Right lobe of liver (tissue), 4 donors: ENCODE data around the gene CDX2.

Experiments used
- POLR2A ChIP-seq: fragments of 450-650 bp; IDR thresholded peaks from one replicate; pipeline ENCODE4 v1.6.1; 2017; ENCODE audit warnings: antibody characterized with exemption, mild to moderate bottlenecking
- TF ChIP-seq, protein P1 (sequence below), 4 donors: fragments of 200-600 bp in 3 of 4; fragments of 450-650 bp in 1 of 4; IDR thresholded peaks; one replicate each; pipeline versions ENCODE4 v1.5.1 to v1.8.0; 2016 to 2022; ENCODE audit warnings: antibody characterized with exemption in 4 of 4, mild to moderate bottlenecking in 2 of 4
- donor health status: DM: no; HTN: no; CAD: no.
- donor health status: DM: no; HTN: no; CAD: no.
- donor health status: DM: no; HTN: yes; CAD: no.

DNA sequence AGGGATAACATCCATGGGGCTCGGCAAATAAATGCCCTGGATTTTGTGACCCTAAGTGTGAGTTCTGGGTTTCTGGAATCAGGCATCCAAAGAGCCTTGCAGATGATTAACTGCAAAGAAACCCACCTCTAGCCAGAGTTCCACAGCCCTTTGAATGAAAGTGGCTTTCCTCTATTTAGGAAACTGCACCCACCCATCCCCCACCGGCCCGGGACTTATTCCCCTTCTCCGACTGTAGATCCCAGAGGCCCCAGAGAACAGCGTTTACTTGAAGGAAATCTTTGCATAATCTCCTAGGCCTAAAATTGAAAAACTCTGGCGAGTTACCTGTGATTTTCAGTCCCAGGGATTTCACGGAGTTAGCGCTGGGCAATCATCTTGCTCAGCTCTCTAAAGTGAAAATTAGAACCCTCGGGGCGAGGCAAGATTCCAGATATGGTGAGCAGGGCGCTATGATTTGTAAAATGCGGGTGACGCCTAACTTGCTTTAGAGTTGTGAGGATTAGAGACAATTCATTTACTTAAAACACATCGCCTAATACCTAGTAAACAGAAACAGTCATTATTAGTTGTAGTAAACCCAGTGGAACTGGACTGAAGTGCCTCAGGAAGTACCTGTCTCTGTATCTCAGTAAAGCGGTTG is 10.0 kb upstream of the CDX2 start:
- TF ChIP-seq, protein P1, sequence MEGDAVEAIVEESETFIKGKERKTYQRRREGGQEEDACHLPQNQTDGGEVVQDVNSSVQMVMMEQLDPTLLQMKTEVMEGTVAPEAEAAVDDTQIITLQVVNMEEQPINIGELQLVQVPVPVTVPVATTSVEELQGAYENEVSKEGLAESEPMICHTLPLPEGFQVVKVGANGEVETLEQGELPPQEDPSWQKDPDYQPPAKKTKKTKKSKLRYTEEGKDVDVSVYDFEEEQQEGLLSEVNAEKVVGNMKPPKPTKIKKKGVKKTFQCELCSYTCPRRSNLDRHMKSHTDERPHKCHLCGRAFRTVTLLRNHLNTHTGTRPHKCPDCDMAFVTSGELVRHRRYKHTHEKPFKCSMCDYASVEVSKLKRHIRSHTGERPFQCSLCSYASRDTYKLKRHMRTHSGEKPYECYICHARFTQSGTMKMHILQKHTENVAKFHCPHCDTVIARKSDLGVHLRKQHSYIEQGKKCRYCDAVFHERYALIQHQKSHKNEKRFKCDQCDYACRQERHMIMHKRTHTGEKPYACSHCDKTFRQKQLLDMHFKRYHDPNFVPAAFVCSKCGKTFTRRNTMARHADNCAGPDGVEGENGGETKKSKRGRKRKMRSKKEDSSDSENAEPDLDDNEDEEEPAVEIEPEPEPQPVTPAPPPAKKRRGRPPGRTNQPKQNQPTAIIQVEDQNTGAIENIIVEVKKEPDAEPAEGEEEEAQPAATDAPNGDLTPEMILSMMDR (IDR thresholded peaks at IDR 0.05): no peak
- TF ChIP-seq POLR2A: no peak
